Effector memory CD4-positive, alpha-beta T cell (primary cell): ENCODE results near the gene NRM.
A peak's percentile ranks its signal among the peaks of the same experiment; 100 is the strongest.
"Not testable (repeated sequence)": the region's sequence is repeated elsewhere in the genome, so short reads cannot be mapped to it uniquely, and the experiment has no call there.

Experiments used
- DNase-seq, 3 donors: peaks; one replicate each; pipeline ENCODE4 v3.0.0-alpha.2; 2020
- H3K27ac ChIP-seq: 2 replicates; pipeline ENCODE4 v1.7.0; 2013; ENCODE audit warnings: mild to moderate bottlenecking, low read length, moderate library complexity; ENCODE audit not compliant: insufficient read depth, poor library complexity, severe bottlenecking
- H3K27me3 ChIP-seq: replicated peaks from 2 replicates; pipeline ENCODE4 v1.7.0; 2013; ENCODE audit warnings: mild to moderate bottlenecking, low read length; ENCODE audit not compliant: insufficient read depth, control insufficient read depth, poor library complexity, severe bottlenecking
- H3K36me3 ChIP-seq: 2 replicates; pipeline ENCODE4 v1.7.0; 2013; ENCODE audit warnings: mild to moderate bottlenecking, low read length, moderate library complexity; ENCODE audit not compliant: control insufficient read depth, insufficient read depth
- H3K4me1 ChIP-seq: 2 replicates; pipeline ENCODE4 v1.7.0; 2013; ENCODE audit warnings: low read length, mild to moderate bottlenecking; ENCODE audit not compliant: control insufficient read depth, insufficient read depth, poor library complexity, severe bottlenecking
- H3K4me3 ChIP-seq: 2 replicates; pipeline ENCODE4 v1.7.0; 2013; ENCODE audit warnings: low read length, low read depth, mild to moderate bottlenecking; ENCODE audit not compliant: insufficient read depth, poor library complexity, severe bottlenecking
- H3K9me3 ChIP-seq: 2 replicates; pipeline ENCODE4 v1.7.0; 2013; ENCODE audit warnings: mild to moderate bottlenecking, low read length, moderate library complexity; ENCODE audit not compliant: control insufficient read depth

The NRM gene

GRCh38 chr6:30719791-30720737 lies 29.3 kb upstream of the NRM start, which contains the start of gene TUBB:
Gene TUBB, plus strand, starts transcription at chr6:30720352. Its CDS starts 155 bp downstream, at chr6:30720507.
- Histone ChIP-seq H3K27ac (peak within 1 kb of the TSS; percentile 85), H3K4me3 (peak within 1 kb of the TSS; percentile 63), H3K9me3 (no peaks in the 10 kb centered on the region), H3K4me1 (peaks cover 15% of the 10 kb centered on the region), H3K36me3 (peaks cover 23% of the 10 kb centered on the region), H3K27me3 (no peaks in the 10 kb centered on the region)
- peak; percentile 91 to 92 (median 91) for DNase-seq

GRCh38 chr6:30719356-30719755 lies 28.6 kb upstream of the NRM start:
- Histone ChIP-seq H3K27me3 (no peaks in the 10 kb centered on the region), H3K36me3 (peaks cover 19% of the 10 kb centered on the region), H3K4me3 (peak overlapping the region; percentile 63), H3K4me1 (peaks cover 11% of the 10 kb centered on the region), H3K27ac (peak overlapping the region; percentile 70), H3K9me3 (no peaks in the 10 kb centered on the region)
- no peak for DNase-seq

GRCh38 chr6:30717845-30718720 lies 27.3 kb upstream of the NRM start:
- DNase-seq, H3K9me3 ChIP-seq, H3K27me3 ChIP-seq: not testable (repeated sequence)
- H3K4me3 ChIP-seq, result peak overlapping the region; percentile 37
- H3K27ac ChIP-seq, result peak overlapping the region; percentile 59
- H3K4me1 ChIP-seq, result peaks cover 11% of the 10 kb centered on the region
- peaks cover 19% of the 10 kb centered on the region for H3K36me3 ChIP-seq

GRCh38 chr6:30717129-30717844 lies 26.5 kb upstream of the NRM start, which contains the start of gene MDC1:
Gene MDC1, minus strand, starts transcription at chr6:30717281. Its CDS starts 2,106 bp downstream, at chr6:30715175.
- no peaks in the 10 kb centered on the region for H3K27me3 ChIP-seq
- no peaks in the 10 kb centered on the region for H3K9me3 ChIP-seq
- H3K4me1 ChIP-seq, result peaks cover 9% of the 10 kb centered on the region
- peak within 1 kb of the TSS; percentile 83 for H3K27ac ChIP-seq
- peak; percentile 99 for DNase-seq
- H3K4me3 ChIP-seq, result peak within 1 kb of the TSS; percentile 60
- peaks cover 23% of the 10 kb centered on the region for H3K36me3 ChIP-seq

- Histone ChIP-seq H3K36me3 (peaks cover 25% of the 10 kb centered on the region), H3K27ac (peak overlapping the region; percentile 83), H3K4me3 (peak overlapping the region; percentile 60), H3K4me1 (peaks cover 4% of the 10 kb centered on the region), H3K27me3 (no peaks in the 10 kb centered on the region), H3K9me3 (no peaks in the 10 kb centered on the region)
- no peak for DNase-seq
Measured at GRCh38 chr6:30716879-30717128, 26.0 kb upstream of the NRM start.

- Histone ChIP-seq H3K4me1 (peaks cover 3% of the 10 kb centered on the region), H3K4me3 (no peak overlapping the region), H3K27ac (no peak overlapping the region), H3K27me3 (no peaks in the 10 kb centered on the region), H3K36me3 (peaks cover 30% of the 10 kb centered on the region), H3K9me3 (no peaks in the 10 kb centered on the region)
- DNase-seq, result no peak
Measured at GRCh38 chr6:30714263-30714662, 23.5 kb upstream of the NRM start.

GRCh38 chr6:30712441-30712945 lies 21.7 kb upstream of the NRM start:
- peaks cover 39% of the 10 kb centered on the region for H3K36me3 ChIP-seq

GRCh38 chr6:30711758-30712380 lies 21.1 kb upstream of the NRM start:
- Histone ChIP-seq H3K36me3 (peaks cover 41% of the 10 kb centered on the region), H3K27me3 (no peaks in the 10 kb centered on the region), H3K9me3 (no peaks in the 10 kb centered on the region), H3K4me1 (no peaks in the 10 kb centered on the region), H3K4me3 (no peak overlapping the region), H3K27ac (no peak overlapping the region)
- no peak for DNase-seq

More at GRCh38 chr6:30712441-30712945, 21.7 kb upstream of the NRM start:
- no peak overlapping the region for H3K4me3 ChIP-seq
- no peaks in the 10 kb centered on the region for H3K4me1 ChIP-seq
- H3K27me3 ChIP-seq, result no peaks in the 10 kb centered on the region
- H3K27ac ChIP-seq, result no peak overlapping the region
- H3K9me3 ChIP-seq, result no peaks in the 10 kb centered on the region
- no peak for DNase-seq
